ENCODE data around the gene CUX1.

The CUX1 gene

DNA sequence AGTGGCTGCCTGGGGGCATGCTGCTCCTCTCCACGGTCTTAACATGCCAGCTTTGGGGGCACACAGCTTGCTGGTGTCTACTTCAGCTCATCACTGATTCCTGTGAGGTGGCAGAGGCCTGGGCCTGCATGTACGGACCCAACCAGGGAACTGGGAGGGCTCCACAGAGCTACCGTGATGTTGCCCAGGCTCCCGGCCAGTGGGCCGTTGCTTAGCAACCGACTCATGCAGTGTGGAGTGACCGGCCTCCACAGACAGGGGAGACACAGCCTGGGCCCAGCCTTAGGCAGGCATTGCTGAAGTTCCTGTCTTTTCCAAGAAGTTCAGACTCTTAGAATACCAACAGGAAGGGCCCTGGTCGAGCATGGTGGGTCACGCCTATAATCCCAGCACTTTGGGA, 443.4 kb downstream of the CUX1 start:
- DNase-seq, result peak; percentile 41

- DNase-seq, result no peak
Observed at GRCh38 chr7:102261451-102261850, 444.0 kb downstream of the CUX1 start.

GRCh38 chr7:102262546-102262945, 445.1 kb downstream of the CUX1 start:
- DNase-seq, result no peak

DNA sequence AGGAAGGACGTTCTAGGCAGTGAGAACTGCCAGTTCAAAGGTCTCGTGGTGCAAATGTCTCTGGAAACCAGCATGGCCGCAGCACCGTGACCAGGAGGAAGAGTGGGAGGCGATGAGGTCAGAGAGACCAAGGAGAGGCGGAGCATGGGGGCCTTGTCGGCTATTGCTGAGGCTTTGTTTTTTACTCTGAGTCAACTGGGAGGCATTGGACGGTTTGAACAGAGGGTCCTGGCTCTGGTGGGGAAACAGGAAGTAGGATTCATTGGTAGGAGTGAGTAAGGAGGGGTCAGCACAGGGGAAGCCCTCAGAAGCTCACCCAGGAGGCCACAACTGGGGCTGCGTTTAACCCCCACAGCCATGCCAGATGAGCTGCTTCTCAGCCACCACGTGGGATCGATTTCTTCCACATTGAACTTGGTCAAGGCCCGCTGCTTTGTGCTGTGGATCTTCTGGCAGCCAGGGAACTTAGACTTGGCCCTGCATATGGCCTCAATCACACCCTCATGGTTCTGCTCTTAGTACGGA, 447.0 kb downstream of the CUX1 start:
- no peak for DNase-seq

GRCh38 chr7:102266541-102266940, 449.1 kb downstream of the CUX1 start:
- no peak for DNase-seq

- no peak for DNase-seq
Observed at GRCh38 chr7:102268635-102269034, 451.2 kb downstream of the CUX1 start.

GRCh38 chr7:102270178-102270887, 452.9 kb downstream of the CUX1 start:
- no peak for DNase-seq

DNA sequence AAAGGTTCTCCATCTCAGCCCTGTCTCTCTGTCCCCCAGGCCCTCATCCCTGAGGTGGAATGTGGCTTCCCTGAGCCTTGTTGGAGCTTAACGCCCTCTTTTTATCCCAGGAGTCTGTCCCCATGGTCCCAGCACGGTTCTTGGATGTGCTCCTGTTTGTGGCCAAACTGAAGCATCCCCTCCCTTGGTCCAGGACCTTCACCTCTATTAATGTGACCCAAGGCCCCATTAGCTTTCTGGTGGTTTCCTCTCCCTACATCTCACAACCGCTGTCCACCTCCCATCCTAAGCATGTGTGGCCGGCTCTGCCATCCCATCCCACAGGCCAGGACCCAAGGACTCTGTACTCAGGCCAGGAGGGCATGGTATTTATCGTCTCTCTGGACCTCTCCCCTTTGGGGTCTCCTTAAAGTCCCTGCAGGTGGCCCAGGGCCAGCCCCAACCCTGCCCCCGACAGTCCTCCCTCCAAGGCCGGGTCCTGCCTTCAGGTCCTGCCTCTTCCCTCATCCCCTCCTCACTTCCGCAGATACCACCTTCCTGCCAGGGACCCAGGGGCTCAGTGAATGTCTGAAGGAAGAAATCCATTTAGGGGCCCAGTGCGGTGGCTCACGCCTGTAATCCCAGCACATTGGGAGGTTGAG, 453.9 kb downstream of the CUX1 start:
- DNase-seq, result no peak

- peak; percentile 90 for DNase-seq
Observed at GRCh38 chr7:102272075-102272916, 454.9 kb downstream of the CUX1 start.

GRCh38 chr7:102272917-102273748, 455.7 kb downstream of the CUX1 start:
- no peak for DNase-seq

- peak; percentile 93 for DNase-seq
Observed at GRCh38 chr7:102273749-102274712, 456.6 kb downstream of the CUX1 start.

DNA sequence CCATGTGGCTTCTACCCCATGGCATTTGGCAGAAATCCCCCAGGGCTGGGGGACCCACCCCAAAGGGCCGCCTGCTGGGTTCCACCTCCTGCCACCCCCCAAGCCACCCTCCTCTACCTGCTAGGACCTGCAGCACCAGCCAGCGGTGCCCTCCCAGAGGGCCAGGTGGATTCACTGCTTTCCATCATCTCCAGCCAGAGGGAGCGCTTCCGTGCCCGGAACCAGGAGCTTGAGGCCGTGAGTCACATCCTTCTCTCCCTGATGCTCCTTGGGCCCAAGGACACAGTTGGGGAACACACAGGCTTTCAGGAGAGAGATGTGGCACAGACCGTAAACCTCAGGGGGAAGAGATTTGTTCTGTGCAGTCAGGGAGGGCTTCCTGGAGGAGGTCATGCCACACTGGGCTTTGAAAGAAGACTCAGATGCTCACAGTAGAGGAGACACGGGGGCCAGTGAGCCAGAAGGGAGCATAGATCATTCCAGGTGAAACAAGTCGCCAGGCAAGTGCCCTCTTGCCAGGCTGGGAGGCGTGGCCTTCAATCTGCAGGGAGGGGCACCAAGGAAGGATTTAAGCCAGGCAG, 457.8 kb downstream of the CUX1 start:
- no peak for DNase-seq

GRCh38 chr7:102277901-102278300, 460.5 kb downstream of the CUX1 start:
- no peak for DNase-seq

DNA sequence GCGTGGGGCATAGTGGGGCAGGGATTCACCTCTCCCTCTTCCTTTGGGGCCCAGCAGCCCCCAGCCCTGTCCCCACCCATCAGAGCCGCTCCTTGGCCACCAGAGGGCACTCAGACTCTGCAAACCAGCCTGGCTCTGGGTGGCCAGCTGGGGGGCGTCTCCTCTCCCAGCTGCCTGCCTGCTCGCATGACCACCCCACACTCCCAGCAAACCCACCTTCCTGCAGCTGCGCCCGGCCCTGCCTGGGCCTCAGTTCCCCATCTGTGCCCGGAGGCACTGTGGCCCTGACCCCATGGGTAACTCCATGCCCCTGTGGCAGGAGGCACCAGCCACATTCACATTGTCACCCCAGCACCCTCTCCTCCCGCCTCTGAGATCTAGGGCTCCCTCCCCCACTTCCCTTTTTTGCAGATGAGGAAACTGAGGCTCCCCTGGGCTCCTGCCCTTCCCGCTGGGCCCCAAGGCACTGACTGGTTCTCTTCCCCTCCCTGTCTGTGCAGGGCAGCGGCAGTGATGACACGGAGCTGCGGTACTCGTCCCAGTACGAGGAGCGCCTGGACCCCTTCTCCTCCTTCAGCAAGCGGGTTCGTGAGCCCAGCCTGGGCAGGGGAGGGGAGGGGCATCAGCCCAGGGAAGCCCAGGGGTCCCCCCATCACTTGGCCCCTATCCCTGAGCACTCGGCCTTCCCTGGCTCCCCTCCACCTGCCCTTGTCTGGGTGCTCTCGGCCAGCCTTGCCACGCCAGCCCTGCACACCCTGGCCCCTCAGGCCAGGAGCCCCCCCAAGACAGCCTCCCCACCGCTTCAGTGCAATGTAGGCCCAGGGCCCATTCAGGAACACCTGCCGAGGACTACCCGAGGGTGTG, 462.3 kb downstream of the CUX1 start:
- peak; percentile 83 for DNase-seq

GRCh38 chr7:102280521-102280920, 463.1 kb downstream of the CUX1 start:
- DNase-seq, result no peak

- DNase-seq, result no peak
Observed at GRCh38 chr7:102281785-102282184, 464.4 kb downstream of the CUX1 start.

- DNase-seq, result no peak
Observed at GRCh38 chr7:102282465-102283362, 465.3 kb downstream of the CUX1 start.

DNA sequence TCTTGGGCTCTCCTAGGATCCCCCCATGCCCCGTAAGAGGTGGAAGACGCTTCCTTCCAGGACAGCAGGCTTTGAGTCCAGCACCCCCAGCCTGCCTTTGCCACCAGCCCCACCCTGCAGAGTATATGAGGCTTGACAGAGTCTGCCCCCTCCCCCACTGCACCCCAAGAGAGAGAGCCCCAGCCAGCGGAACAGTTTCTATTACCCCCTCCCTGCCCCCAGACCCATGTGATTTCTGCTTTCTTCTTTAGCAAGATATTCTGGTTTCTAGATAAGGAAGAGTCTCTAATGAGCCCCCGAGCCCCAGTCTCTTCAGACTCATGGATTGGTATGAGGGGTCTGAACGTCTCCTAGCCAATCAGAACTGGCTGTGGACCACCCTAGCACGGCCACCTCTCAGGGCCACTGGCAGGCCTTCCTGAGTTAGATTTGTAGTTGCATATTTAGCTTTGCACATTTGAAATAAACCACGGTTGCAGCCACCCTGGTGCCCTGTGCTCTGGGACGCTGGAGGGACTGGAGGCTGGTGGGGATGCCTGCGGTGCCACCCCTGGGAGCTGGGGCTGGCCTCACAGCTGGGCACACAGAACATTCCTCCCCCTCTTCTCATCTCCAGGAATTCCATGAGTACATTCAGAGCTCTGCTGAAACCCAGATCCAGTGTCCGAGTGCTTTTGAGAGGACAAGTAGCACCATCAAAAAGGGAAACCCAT, 466.2 kb downstream of the CUX1 start:
- no peak for DNase-seq

Measured in DMS53 (cell line).